Measurements from ENCODE around the gene TAF11L6.

GRCh38 chr5:17511775-17512325 is 16.6 kb upstream of the TAF11L6 start:
- TF ChIP-seq GATA2 (IDR thresholded peaks at IDR 0.05; ENCODE audit: low read depth, low read length) (no peak), GATA3 (IDR thresholded peaks at IDR 0.05; ENCODE audit: low read depth, low read length) (no peak)
